GM10266 (cell line): ENCODE data around the gene EXTL1.

Experiments used
- DNase-seq: peaks from one replicate; pipeline ENCODE4 v3.0.0; 2012; ENCODE audit errors: extremely low spot score
- CTCF ChIP-seq: IDR thresholded peaks from 2 replicates; pipeline ENCODE4 v1.5.1; 2012; ENCODE audit warnings: mild to moderate bottlenecking, low read depth; ENCODE audit not compliant: control insufficient read depth, insufficient read depth; ENCODE audit errors: missing control alignments

Gene EXTL1

GRCh38 chr1:26021647-26022403 is at the start of gene EXTL1:
Gene EXTL1, plus strand, starts transcription at chr1:26021775. Its CDS starts 872 bp downstream, at chr1:26022647.
- no peak for DNase-seq

GRCh38 chr1:25971811-25972180 is 49.8 kb upstream of the EXTL1 start:
- DNase-seq: no peak
- no peak for TF ChIP-seq CTCF

More at GRCh38 chr1:26021647-26022403, at the start of gene EXTL1:
- no peak for TF ChIP-seq CTCF

GRCh38 chr1:25973610-25974321 is 47.8 kb upstream of the EXTL1 start:
- DNase-seq: no peak
- TF ChIP-seq CTCF: no peak

GRCh38 chr1:25977801-25978200 is 43.8 kb upstream of the EXTL1 start:
- DNase-seq: no peak
- TF ChIP-seq CTCF: no peak

- TF ChIP-seq CTCF: no peak
- no peak for DNase-seq
Measured at GRCh38 chr1:25978403-25978802, 43.2 kb upstream of the EXTL1 start.

GRCh38 chr1:25979210-25979609 is 42.4 kb upstream of the EXTL1 start:
- TF ChIP-seq CTCF: no peak
- DNase-seq: no peak

- TF ChIP-seq CTCF: no peak
- DNase-seq: no peak
Measured at GRCh38 chr1:25985171-25985570, 36.4 kb upstream of the EXTL1 start.
